Testis (tissue), 3 donors: ENCODE data around the gene COL5A1. TPM values are rescaled to one million over a fixed set of nuclear protein-coding genes. Genes with fewer than 3 reads are reported as not detected.

Source experiments
- DNase-seq: peaks from one replicate; pipeline ENCODE4 v3.0.0-alpha.2; 2019
- H3K27ac ChIP-seq, 2 donors: fragments of 200-600 bp; sonication (generic); one replicate each; pipeline ENCODE4 v1.5.1; 2019
- H3K27me3 ChIP-seq: fragments of 200-600 bp; sonication (generic); one replicate; pipeline ENCODE4 v1.5.1; 2019
- H3K36me3 ChIP-seq: fragments of 200-600 bp; sonication (generic); one replicate; pipeline ENCODE4 v1.5.1; 2017; ENCODE audit warnings: low read depth; ENCODE audit errors: missing control alignments
- H3K4me1 ChIP-seq: fragments of 200-600 bp; sonication (generic); one replicate; pipeline ENCODE4 v1.5.1; 2019
- H3K4me3 ChIP-seq, 2 donors: fragments of 200-600 bp; sonication (generic); one replicate each; pipeline ENCODE4 v1.5.1; 2017 to 2019
- H3K9me3 ChIP-seq: fragments of 200-600 bp; sonication (generic); one replicate; pipeline ENCODE4 v1.5.1; 2017
- CTCF ChIP-seq, 3 experiments: fragments of 450-650 bp in 2 of 3; fragments of 200-600 bp in 1 of 3; sonication (generic) in 1 of 3; IDR thresholded peaks; one replicate each; pipeline ENCODE4 v1.5.1; 2016 to 2019; ENCODE audit warnings: antibody characterized with exemption in 3 of 3, mild to moderate bottlenecking in 2 of 3, moderate library complexity in 1 of 3
- POLR2A ChIP-seq: fragments of 450-650 bp; IDR thresholded peaks from one replicate; pipeline ENCODE4 v1.6.1; 2017; ENCODE audit warnings: antibody characterized with exemption, mild to moderate bottlenecking, moderate library complexity
- WGBS, 2 donors: methylation state at CpG; one replicate each; pipeline ENCODE4 v1.1.5; 2018; 5-methylcytosine and 5-hydroxymethylcytosine counted together
- intact Hi-C: fragments of 100-400 bp; cut with DNase I; formaldehyde crosslinking; loops from one replicate; pipeline ENCODE4 v1.15.1; 2023; ENCODE audit warnings: low total_unique reads
- polyA plus RNA-seq: library from polyadenylated mRNA; stranded (reverse); fragments of 350-450 nt; fragmentation: Illumina TruSeq; extraction: RNeasy Lipid Tissue Mini Kit (QIAGEN cat#74804); gene quantifications from one replicate; pipeline ENCODE4 v1.2.3, GENCODE V29; 2014; ENCODE audit warnings: low read depth, low replicate concordance; ENCODE audit not compliant: insufficient read depth
- total RNA-seq, 2 donors: library from RNA; depleted of rRNA; stranded (reverse); fragments of >200 nt; gene quantifications; one replicate each; pipeline ENCODE4 v1.2.3, GENCODE V29; 2016

Gene COL5A1
- total and polyA plus RNA-seq, 3 donors from 2014 or later = 18.5 to 34.3 (median 20.8) TPM

- H3K27ac ChIP-seq = no peak overlapping the region
- 86 to 94% methylated on average over 4 to 11 of the region's 11 CpGs for WGBS, 2 donors
- no peaks in the 10 kb centered on the region for H3K36me3 ChIP-seq
- no peaks in the 10 kb centered on the region for H3K9me3 ChIP-seq
- no peaks in the 10 kb centered on the region for H3K4me1 ChIP-seq
- TF ChIP-seq POLR2A (no peak), CTCF (IDR thresholded peaks at IDR 0.05) (no peak)
- no peaks in the 10 kb centered on the region for H3K27me3 ChIP-seq
- peak; percentile 7 for DNase-seq
- no peak overlapping the region for H3K4me3 ChIP-seq
- intact Hi-C loops = no loop called here
These were observed 228.7 kb downstream of the COL5A1 start for GRCh38 chr9:134870301-134870694.

DNA sequence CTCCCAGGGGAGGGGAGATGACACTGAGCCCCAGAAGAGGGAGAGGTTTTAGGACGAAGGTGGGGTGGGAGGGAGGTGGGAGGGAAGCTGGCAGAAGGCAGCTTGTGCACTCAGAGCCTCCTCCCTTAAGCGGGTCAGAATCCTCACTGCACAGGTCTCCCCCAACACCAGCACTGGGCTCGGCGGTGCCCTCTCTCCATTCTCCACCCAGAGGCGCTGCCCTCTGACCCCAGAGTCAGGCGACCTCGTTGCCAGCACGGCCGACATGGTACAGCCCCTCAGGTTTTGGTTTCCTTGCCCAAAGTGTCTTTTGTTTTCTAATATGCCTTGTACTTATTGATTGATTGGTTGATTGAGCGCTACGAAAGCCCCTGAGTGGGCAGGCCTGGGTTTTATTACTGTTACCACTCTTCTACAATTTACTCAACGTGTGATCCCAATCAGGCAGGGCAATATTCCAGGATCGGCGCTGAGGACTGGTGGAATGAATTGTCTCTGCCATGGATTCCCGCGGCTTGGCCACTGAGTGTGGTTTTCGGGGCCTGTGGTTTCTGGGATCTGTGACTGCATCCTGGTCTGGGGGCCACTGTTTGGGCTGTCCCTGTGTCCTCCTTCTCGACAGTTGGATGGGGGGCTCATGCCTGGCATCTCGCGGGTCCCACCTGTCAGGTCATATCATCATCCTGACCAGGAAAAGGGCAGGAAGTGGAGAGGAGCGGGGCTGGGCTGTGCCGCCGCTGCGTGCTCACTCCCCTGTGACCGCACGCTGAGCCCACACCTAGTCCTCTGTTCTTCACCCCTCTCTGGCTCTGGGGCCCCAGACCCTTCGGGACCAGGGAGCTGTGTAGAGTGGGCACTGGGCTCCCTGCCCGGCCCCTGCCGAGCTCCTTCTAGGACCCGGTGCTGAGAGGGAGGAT is 229.4 kb downstream of the COL5A1 start:
- intact Hi-C loops = no loop called here
- TF ChIP-seq CTCF (IDR thresholded peaks at IDR 0.05) (no peak), POLR2A (no peak)
- Histone ChIP-seq H3K9me3 (no peaks in the 10 kb centered on the region), H3K27ac (no peak overlapping the region), H3K4me1 (no peaks in the 10 kb centered on the region), H3K36me3 (no peaks in the 10 kb centered on the region), H3K4me3 (no peak overlapping the region), H3K27me3 (no peaks in the 10 kb centered on the region)
- 83 to 89% methylated on average over 26 to 30 of the region's 30 CpGs for WGBS, 2 donors
- DNase-seq = peak; percentile 10

DNA sequence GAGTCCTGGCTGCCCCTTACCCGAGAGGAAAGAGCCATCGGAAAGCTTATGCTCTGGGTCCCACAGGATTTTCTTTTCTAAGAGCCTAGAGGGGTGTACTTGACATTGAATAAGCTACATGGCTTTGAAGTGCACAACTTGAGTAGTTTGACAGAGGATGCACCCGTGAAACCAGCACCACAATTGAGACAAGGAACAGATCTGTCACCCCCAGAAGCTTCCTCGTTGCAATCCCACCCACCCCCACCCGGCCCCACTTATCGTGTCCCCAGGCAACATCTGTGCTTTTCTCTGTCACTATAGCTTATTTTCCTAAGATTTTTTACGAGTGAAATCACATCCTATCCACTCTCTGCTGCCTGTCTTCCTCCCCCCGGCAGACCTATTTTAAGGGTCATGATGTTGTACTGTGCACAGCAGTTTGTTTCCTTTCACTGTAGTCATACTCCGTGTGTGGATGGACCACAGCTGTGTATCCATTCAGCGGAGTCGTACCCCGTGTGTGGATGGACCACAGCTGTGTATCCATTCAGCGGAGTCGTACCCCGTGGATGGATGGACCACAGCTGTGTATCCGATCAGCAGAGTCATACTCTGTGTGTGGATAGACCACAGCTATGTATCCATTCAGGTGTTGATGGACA is 230.2 kb downstream of the COL5A1 start:
- DNase-seq = peak; percentile 4
- Histone ChIP-seq H3K4me1 (no peaks in the 10 kb centered on the region), H3K4me3 (no peak overlapping the region), H3K27ac (no peak overlapping the region), H3K27me3 (no peaks in the 10 kb centered on the region), H3K36me3 (no peaks in the 10 kb centered on the region), H3K9me3 (no peaks in the 10 kb centered on the region)
- 80 to 84% methylated on average over 16 of the region's 16 CpGs for WGBS, 2 donors
- TF ChIP-seq POLR2A (no peak), CTCF (IDR thresholded peaks at IDR 0.05) (no peak)
- intact Hi-C loops = no loop called here

GRCh38 chr9:134872482-134873231 is 231.1 kb downstream of the COL5A1 start:
- peak; percentile 13 for DNase-seq
- Histone ChIP-seq H3K36me3 (no peaks in the 10 kb centered on the region), H3K27ac (no peak overlapping the region), H3K4me1 (no peaks in the 10 kb centered on the region), H3K9me3 (no peaks in the 10 kb centered on the region), H3K27me3 (no peaks in the 10 kb centered on the region), H3K4me3 (no peak overlapping the region)
- WGBS, 2 donors = 82 to 92% methylated on average over 24 of the region's 24 CpGs
- intact Hi-C loops = no loop called here
- TF ChIP-seq CTCF (IDR thresholded peaks at IDR 0.05) (no peak), POLR2A (no peak)
